ENCODE measurements around the gene RPP14. TPM values are rescaled to one million over a fixed set of nuclear protein-coding genes. Genes with fewer than 3 reads are reported as not detected.

Gene RPP14
- total RNA-seq, 4 donors from 2014 or later, result 9.1 to 16.0 (median 10.4) TPM

GRCh38 chr3:58329150-58329921 lies 23.3 kb downstream of the RPP14 start:
- no peak overlapping the region for H3K27ac ChIP-seq (replicated peaks in 1 of 4)
- intact Hi-C loops (cut with DNase I), result no loop called here
- TF ChIP-seq CTCF (IDR thresholded peaks at IDR 0.05) (no peak), POLR2AphosphoS5 (IDR thresholded peaks at IDR 0.05) (no peak), POLR2A (IDR thresholded peaks at IDR 0.05; ENCODE audit: low read depth) (no peak), EP300 (IDR thresholded peaks at IDR 0.05) (no peak)
- peaks cover 20 to 39% (median 32%) of the 10 kb centered on the region in 4 donors for H3K4me1 ChIP-seq
- WGBS, result 90% methylated on average over 8 of the region's 8 CpGs
- H3K27me3 ChIP-seq, result no peaks in the 10 kb centered on the region
- H3K36me3 ChIP-seq, result no peaks in the 10 kb centered on the region
- no peak for DNase-seq (ENCODE audit: extremely low spot score)
- H3K4me3 ChIP-seq, result no peak overlapping the region
- peaks cover 0 to 3% (median 0%) of the 10 kb centered on the region in 4 donors for H3K9me3 ChIP-seq

- no peak overlapping the region for H3K27ac ChIP-seq (replicated peaks in 1 of 4)
- H3K9me3 ChIP-seq, result peaks cover 0 to 3% (median 0%) of the 10 kb centered on the region in 4 donors
- TF ChIP-seq POLR2AphosphoS5 (IDR thresholded peaks at IDR 0.05), result no peak
- TF ChIP-seq POLR2A (IDR thresholded peaks at IDR 0.05; ENCODE audit: low read depth), result no peak
- TF ChIP-seq CTCF (IDR thresholded peaks at IDR 0.05), result no peak
- TF ChIP-seq EP300 (IDR thresholded peaks at IDR 0.05), result no peak
- 96% methylated on average over 5 of the region's 5 CpGs for WGBS
- H3K36me3 ChIP-seq, result no peaks in the 10 kb centered on the region
- intact Hi-C loops (cut with DNase I), result loop anchor here (5.0 kb wide), 2 partner anchors 82 to 162 kb away; partner anchors contain the start of gene KCTD6
- DNase-seq (ENCODE audit: extremely low spot score), result no peak
- peaks cover 23 to 45% (median 37%) of the 10 kb centered on the region in 4 donors for H3K4me1 ChIP-seq
- no peaks in the 10 kb centered on the region for H3K27me3 ChIP-seq
- no peak overlapping the region for H3K4me3 ChIP-seq
These were observed 23.9 kb downstream of the RPP14 start for GRCh38 chr3:58329922-58330413.

- Histone ChIP-seq H3K36me3 (no peaks in the 10 kb centered on the region), H3K9me3 (no peaks in the 10 kb centered on the region), H3K4me1 (peaks cover 17 to 45% (median 41%) of the 10 kb centered on the region in 4 donors), H3K27me3 (no peaks in the 10 kb centered on the region), H3K27ac (replicated peaks in 1 of 4) (no peak overlapping the region), H3K4me3 (peak overlapping the region in 1 of 4 donors; percentile 89)
- TF ChIP-seq CTCF (IDR thresholded peaks at IDR 0.05), result no peak
- TF ChIP-seq POLR2AphosphoS5 (IDR thresholded peaks at IDR 0.05), result no peak
- TF ChIP-seq POLR2A (IDR thresholded peaks at IDR 0.05; ENCODE audit: low read depth), result no peak
- no peak for TF ChIP-seq EP300 (IDR thresholded peaks at IDR 0.05)
- intact Hi-C loops (cut with DNase I), result loop anchor here (5.0 kb wide), 2 partner anchors 81 to 161 kb away; partner anchors contain the start of gene KCTD6
- no peak for DNase-seq (ENCODE audit: extremely low spot score)
- 86% methylated on average over 4 of the region's 4 CpGs for WGBS
These were observed 25.6 kb downstream of the RPP14 start for GRCh38 chr3:58331593-58332152.

- intact Hi-C loops (cut with DNase I), result loop anchor here (5.0 kb wide), 2 partner anchors 80 to 160 kb away; partner anchors contain the start of gene KCTD6
- H3K36me3 ChIP-seq, result no peaks in the 10 kb centered on the region
- TF ChIP-seq EP300 (IDR thresholded peaks at IDR 0.05), result no peak
- peak; percentile 55 to 56 for TF ChIP-seq POLR2AphosphoS5 (IDR thresholded peaks at IDR 0.05)
- peak in 2 of 3 experiments; percentile 16 to 46 for TF ChIP-seq CTCF (IDR thresholded peaks at IDR 0.05)
- DNase-seq (ENCODE audit: extremely low spot score), result no peak
- peak within 1 kb of the TSS; percentile 89 to 95 (median 95) for H3K4me3 ChIP-seq
- no peaks in the 10 kb centered on the region for H3K9me3 ChIP-seq
- no peaks in the 10 kb centered on the region for H3K27me3 ChIP-seq
- H3K4me1 ChIP-seq, result peaks cover 17 to 52% (median 44%) of the 10 kb centered on the region in 4 donors
- under 1% methylated on average over 21 of the region's 79 CpGs for WGBS
- peak within 1 kb of the TSS; percentile 79 to 82 (median 80) for H3K27ac ChIP-seq (replicated peaks in 1 of 4)
These were observed 26.6 kb downstream of the RPP14 start, which contains the start of gene PXK for GRCh38 chr3:58332575-58333188. PXK (plus strand) TSS chr3:58332892; CDS start chr3:58332989, 97 bp downstream.
